HG02623 (cell line): ENCODE data around the gene RESP18.
"Not testable (repeated sequence)": the region's sequence is repeated elsewhere in the genome, so short reads cannot be mapped to it uniquely, and the experiment has no call there.

Source experiments
- ATAC-seq: cut with Tn5 transposase; IDR thresholded peaks from one replicate; pipeline ENCODE4 v1.9.1; 2021; ENCODE audit warnings: moderate library complexity; ENCODE audit not compliant: unreplicated experiment

The RESP18 gene

GRCh38 chr2:219325657-219326315 lies 6.8 kb downstream of the RESP18 start:
- ATAC-seq, result no peak

DNA sequence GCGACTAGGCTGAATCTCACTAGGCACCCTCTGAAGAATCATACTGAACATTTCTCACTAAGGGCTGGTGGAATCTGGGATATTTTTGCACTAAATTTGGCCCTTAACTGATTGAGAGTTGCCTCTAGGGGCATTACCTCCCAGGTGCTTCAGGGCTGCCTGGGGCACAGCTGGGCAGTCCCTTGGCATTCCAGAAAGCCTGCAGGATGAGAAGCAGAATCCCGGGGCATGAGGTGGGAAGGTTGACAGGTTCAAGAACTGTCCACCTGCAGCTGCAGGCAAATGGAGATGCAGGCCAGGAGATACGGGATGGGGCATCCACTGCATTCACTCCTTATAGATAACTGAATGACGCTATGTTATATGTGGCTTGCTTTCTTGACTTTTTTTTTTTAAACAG lies 7.4 kb downstream of the RESP18 start:
- no peak for ATAC-seq

DNA sequence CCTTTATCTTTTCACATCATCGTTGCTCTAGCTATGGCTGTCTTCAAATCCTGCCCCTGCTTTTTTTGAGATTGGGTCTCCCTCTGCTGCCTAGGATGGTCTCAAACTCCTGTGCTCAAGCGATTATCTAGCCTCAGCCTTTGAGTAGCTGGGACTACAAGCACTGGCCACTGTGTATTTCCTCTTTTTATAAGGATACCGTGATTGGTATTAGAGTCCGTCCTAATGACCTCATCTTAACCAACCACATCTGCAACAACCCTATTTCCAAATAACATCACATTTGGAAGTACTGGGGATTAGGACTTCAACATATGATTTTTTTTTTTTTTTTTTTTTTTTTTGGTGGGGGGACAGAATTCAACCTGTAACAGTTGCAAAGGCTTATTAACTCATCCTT lies 9.1 kb downstream of the RESP18 start:
- no peak for ATAC-seq

DNA sequence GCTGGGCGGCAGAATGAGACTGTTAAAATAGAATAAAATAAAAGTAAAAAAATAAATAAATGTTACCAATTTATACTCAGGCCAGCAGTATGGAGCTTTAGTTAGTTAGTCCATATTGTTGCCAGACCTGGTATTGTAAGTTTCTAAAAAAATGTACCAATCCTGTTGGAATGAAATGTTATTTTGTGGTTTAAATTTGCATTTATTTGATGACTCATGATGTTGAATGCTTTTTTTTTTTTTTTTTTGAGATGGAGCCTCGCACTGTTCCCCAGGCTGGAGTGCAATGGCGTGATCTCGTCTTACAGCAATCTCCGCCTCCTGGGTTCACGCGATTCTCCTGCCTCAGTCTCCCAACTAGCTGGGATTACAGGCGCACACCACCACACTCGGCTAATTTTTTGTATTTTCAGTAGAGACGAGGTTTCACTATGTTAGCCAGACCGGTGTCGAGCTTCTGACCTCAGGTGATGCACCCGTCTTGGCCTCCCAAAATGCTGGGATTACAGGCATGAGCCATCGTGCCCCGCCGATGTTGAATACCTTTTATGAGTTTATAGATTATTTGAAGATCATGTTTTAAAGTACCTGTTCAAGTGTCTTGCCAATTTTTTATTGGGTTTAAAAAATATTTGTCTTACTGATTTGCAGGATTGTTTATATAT lies 17.6 kb downstream of the RESP18 start:
- ATAC-seq, result no peak

DNA sequence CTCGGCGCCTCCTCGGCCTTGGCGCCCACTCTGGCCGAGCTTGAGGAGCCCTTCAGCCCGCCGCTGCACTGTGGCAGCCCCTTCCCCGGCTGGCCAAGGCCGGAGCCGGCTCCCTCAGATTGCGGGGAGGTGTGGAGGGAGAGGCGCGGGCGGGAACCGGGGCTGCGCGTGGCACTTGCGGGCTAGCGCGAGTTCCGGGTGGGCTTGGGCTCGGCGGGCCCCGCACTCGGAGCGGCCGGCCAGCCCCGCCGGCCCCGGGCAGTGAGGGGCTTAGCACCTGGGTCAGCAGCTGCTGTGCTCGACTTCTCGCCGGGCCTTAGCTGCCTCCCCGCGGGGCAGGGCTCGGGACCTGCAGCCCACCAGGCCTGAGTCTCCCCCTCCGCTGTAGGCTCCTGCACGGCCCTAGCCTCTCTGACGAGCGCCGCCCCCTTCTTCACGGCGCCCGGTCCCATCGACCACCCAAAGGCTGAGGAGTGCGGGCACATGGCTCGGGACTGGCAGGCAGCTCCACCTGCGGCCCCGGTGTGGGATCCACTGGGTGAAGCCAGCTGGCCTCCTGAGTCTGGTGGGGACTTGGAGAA lies 19.8 kb downstream of the RESP18 start:
- ATAC-seq, result not testable (repeated sequence)

- ATAC-seq, result no peak
Observed at GRCh38 chr2:219309278-219309677, 23.3 kb downstream of the RESP18 start, which contains the start of gene PTPRN. TSS of gene PTPRN (minus strand) at chr2:219309401. CDS start at chr2:219309332, 69 bp downstream.

DNA sequence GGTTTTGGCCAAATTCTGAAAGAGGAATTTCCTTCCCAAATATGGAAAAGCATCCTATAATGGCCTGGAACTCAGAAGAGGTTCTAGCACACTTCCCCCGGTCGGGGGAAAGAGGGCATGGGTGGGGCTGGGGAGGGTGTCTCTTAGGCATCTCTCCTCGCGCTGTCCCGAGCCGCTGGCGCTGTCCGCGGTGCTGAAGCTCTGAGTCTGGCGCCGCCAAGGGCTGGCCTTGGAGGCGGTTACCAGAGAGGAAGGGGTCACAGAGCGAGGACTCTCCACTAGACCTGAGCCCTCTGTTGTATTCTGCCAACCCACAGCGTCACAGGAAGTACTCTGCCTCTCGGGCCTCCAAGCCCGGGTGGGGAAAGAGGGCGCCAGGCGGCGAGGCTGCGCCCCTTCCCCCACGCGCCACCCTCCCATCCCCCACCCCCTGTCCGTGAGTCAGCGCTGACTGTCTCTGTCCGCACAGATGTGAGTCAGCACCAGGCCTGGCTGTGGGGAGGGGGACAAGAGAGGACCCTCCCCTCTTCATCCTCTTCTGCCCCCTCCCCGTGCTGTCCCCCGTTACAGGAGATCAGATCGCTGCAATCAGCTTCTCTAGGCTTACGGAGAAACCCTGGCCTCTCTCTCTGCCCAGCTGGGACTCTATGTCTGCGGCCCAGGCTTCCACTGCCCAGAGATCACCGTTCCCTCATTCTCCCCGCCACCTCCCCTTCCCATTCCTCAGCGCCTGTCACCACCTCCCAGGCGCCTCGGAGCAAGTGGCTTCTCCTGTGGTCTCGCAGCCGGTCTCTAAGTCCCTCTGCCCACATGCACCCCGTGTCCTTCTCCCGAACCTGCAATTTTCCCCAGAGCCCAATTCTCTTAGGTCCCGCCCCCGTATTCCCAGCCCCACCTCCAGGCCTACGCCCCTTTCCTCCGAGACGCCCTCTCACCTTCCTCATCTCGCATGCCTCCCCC lies 24.1 kb downstream of the RESP18 start:
- ATAC-seq, result no peak

DNA sequence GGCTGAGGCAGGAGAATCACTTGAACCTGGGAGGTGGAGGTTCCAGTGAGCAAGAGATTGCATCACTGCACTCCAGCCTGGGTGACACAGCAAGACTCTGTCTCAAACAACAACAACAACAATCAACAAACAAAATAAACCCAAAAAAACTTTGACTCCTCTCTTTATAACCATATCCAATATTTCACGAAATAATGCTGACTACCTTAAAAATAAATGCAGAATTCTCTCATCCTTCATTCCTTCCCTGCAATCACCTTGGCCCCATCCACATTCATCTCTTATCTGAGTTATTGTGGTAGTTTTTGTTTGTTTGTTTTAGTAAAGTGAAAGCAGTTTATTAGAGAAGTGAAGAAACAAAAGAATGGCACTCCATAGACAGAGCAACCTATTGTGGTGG lies 26.5 kb downstream of the RESP18 start:
- no peak for ATAC-seq

- ATAC-seq, result no peak
Observed at GRCh38 chr2:219304223-219304622, 28.3 kb downstream of the RESP18 start.

DNA sequence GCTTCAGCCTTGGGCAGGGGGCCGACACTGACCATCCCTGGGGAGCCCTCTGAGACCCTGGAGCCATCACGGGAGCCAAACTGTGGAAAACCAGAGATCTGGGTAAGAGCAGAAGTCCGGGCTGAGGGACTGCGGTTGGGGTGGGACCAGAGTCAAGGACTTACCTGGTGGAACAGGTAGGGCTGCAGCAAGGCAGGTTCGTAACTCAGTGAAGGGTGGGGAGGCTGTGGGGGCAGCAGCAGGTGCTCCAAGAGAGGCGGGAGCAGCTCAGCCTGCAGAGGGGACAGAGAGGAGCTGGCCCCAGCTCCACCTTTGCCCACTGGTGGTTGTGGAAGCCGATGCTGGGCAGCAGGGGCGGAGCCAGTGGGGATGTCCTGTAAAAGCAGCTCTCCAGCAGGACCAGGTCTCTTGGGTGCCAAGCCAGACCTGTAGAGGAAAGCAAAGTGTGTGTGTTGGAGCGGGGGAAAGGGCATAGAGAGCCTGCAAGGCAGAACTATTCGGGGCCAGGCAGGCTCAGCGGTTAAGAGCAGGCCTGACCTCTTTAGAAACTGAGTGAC lies 30.1 kb downstream of the RESP18 start:
- ATAC-seq, result no peak

GRCh38 chr2:219300022-219300421 lies 32.5 kb downstream of the RESP18 start:
- ATAC-seq, result no peak

DNA sequence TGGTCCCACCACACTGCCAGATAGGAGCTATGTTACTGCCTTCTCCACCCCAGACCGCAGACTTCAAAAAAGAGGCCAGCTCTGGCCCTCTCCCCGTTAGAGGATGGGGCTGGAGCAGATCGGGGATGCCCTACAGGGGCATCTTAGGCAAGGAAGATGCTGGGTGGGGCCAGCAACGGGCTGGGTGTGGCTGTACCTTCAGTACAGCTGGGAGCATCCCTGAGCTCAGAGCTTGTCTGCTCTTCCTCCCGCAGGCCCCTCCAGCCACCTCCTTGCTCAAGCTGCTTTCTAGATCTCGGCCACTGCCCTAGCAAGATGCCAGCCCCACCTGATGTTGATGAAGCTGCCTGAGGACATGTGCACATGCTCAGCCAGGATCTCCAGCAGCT lies 33.2 kb downstream of the RESP18 start:
- no peak for ATAC-seq

- ATAC-seq, result peak; percentile 56
Observed at GRCh38 chr2:219298759-219299371, 33.7 kb downstream of the RESP18 start.

- ATAC-seq, result no peak
Observed at GRCh38 chr2:219297766-219298456, 34.6 kb downstream of the RESP18 start.

DNA sequence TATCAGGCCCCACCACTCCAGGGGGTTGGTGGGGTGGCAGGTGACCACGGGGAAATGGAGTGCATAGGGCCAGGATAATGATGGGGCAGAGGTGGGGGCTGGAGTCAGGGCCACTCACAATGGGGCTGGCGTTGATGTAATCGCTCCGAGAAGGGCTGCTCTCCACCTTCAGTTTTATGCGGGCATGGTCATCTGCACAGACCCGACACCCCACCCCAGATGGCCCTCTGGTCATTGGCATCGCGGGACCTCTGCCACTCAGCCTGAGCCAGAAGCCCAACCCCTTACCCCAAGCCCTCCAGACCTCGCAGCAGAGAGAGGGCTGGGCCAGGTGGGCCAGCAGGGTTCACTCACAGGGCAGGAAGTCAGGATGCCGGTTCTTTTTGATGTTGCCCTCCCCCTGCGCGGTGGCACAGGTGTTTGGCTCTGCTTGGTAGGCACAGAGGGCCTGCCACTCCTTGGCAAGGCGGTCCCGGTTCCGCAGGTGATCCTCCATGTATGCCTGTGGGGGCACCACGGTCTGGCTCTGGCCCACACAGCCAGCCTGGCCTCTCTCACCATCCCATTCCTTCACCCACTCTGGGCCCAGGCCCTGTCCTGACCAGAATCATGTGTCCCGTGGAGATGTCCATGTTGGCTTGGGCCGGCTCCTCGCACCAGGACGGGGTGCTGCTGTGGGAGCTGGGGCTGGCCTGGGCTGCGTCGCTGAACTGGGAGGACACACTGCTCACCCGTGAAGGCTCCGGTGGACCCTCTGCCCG lies 35.7 kb downstream of the RESP18 start:
- ATAC-seq, result no peak

- ATAC-seq, result no peak
Observed at GRCh38 chr2:219296142-219296541, 36.4 kb downstream of the RESP18 start.

GRCh38 chr2:219294356-219295351 lies 37.9 kb downstream of the RESP18 start:
- peak; percentile 85 for ATAC-seq

DNA sequence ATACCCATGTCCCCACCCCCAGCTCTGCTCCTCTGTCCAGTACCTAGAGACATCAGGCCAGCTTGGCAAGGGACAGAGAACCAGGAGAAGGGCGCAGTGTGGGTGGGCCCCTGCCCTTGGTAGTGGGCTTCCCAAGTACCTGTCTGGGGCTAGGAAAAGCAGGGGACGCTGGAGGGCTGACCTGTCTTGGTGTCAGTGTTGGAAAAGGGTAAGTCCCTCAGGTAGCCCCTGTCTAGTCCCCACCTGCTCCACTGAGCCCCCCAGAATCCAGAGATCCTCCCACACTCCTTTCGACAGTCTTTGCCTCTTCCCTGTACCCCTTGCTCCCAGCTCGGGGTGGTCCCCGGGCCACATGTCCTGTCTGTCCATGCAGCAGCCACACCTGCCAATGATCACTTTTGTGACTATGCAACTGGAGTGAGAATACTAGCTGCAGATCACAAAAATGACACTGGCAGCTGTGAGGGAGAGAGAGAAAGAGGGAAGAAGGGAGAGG lies 38.8 kb downstream of the RESP18 start:
- ATAC-seq, result no peak
